ENCODE measurements around the gene CD22. TPM values are rescaled to one million over a fixed set of nuclear protein-coding genes. Genes with fewer than 3 reads are reported as not detected.

Gene CD22
- total and polyA plus RNA-seq, 10 of the 15 experiments (the other 5 are each of a cell fraction or from before 2014, with no cell fraction given) = 23.0 to 344 (median 181) TPM

DNA sequence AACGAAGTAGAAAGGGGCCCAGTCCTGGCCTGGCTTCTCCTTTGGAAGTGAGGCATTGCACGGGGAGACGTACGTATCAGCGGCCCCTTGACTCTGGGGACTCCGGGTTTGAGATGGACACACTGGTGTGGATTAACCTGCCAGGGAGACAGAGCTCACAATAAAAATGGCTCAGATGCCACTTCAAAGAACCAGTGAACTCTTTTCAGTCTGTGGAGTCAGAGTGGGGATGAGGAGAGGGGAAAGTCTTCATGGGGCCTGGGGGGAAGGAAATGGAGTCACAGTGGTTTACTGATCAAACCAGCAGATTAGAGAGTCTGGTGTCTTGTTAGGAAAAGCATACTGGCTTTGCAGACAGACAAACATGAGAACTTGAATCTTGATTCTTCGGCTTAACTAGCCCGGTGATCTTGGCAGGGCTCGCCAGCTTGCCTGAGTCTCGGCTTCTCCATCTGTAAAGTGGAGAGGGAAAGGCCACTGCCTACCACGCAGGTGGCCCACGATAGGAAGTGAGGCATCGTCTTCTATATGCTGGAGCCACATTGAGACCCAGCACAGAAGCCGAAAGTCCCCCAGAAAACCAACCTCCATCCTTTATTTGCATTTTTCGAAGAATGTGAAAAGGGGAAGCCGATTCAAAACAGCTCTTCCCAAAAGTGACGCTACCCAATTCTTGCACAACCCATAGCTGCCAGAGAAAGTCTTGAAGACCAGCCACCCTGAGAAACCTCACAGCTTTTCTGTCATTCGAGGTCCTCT, 18.4 kb downstream of the CD22 start, which contains the start of gene FFAR1 (continued):
- TF ChIP-seq, protein P1, sequence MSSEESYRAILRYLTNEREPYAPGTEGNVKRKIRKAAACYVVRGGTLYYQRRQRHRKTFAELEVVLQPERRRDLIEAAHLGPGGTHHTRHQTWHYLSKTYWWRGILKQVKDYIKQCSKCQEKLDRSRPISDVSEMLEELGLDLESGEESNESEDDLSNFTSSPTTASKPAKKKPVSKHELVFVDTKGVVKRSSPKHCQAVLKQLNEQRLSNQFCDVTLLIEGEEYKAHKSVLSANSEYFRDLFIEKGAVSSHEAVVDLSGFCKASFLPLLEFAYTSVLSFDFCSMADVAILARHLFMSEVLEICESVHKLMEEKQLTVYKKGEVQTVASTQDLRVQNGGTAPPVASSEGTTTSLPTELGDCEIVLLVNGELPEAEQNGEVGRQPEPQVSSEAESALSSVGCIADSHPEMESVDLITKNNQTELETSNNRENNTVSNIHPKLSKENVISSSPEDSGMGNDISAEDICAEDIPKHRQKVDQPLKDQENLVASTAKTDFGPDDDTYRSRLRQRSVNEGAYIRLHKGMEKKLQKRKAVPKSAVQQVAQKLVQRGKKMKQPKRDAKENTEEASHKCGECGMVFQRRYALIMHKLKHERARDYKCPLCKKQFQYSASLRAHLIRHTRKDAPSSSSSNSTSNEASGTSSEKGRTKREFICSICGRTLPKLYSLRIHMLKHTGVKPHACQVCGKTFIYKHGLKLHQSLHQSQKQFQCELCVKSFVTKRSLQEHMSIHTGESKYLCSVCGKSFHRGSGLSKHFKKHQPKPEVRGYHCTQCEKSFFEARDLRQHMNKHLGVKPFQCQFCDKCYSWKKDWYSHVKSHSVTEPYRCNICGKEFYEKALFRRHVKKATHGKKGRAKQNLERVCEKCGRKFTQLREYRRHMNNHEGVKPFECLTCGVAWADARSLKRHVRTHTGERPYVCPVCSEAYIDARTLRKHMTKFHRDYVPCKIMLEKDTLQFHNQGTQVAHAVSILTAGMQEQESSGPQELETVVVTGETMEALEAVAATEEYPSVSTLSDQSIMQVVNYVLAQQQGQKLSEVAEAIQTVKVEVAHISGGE (CRISPR knock-in tag; IDR thresholded peaks at IDR 0.05) = peak; percentile 44; the same call in 1 of the 2 replicates
- TF ChIP-seq, protein P2, sequence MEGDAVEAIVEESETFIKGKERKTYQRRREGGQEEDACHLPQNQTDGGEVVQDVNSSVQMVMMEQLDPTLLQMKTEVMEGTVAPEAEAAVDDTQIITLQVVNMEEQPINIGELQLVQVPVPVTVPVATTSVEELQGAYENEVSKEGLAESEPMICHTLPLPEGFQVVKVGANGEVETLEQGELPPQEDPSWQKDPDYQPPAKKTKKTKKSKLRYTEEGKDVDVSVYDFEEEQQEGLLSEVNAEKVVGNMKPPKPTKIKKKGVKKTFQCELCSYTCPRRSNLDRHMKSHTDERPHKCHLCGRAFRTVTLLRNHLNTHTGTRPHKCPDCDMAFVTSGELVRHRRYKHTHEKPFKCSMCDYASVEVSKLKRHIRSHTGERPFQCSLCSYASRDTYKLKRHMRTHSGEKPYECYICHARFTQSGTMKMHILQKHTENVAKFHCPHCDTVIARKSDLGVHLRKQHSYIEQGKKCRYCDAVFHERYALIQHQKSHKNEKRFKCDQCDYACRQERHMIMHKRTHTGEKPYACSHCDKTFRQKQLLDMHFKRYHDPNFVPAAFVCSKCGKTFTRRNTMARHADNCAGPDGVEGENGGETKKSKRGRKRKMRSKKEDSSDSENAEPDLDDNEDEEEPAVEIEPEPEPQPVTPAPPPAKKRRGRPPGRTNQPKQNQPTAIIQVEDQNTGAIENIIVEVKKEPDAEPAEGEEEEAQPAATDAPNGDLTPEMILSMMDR (IDR thresholded peaks at IDR 0.05 in 2 of 3, conservative IDR thresholded peaks at IDR 0.05 in 1 of 3; ENCODE audit: control insufficient read depth in 2 of 3, extremely low read depth in 1 of 3, insufficient read depth in 1 of 3, low read depth in 3 of 3, low read length in 3 of 3) = no peak
- TF ChIP-seq STAT3 (IDR thresholded peaks at IDR 0.05; ENCODE audit: low read depth, low read length) (peak; percentile 92), POLR2AphosphoS2 (IDR thresholded peaks at IDR 0.05; ENCODE audit: low read depth, low read length) (no peak), SREBF2 (IDR thresholded peaks at IDR 0.05; ENCODE audit: low read length) (no peak), LARP7 (IDR thresholded peaks at IDR 0.05) (no peak), POLR2A (IDR thresholded peaks at IDR 0.05; ENCODE audit: low read depth, low read length) (peak; percentile 72)
- TF ChIP-seq, protein P3, sequence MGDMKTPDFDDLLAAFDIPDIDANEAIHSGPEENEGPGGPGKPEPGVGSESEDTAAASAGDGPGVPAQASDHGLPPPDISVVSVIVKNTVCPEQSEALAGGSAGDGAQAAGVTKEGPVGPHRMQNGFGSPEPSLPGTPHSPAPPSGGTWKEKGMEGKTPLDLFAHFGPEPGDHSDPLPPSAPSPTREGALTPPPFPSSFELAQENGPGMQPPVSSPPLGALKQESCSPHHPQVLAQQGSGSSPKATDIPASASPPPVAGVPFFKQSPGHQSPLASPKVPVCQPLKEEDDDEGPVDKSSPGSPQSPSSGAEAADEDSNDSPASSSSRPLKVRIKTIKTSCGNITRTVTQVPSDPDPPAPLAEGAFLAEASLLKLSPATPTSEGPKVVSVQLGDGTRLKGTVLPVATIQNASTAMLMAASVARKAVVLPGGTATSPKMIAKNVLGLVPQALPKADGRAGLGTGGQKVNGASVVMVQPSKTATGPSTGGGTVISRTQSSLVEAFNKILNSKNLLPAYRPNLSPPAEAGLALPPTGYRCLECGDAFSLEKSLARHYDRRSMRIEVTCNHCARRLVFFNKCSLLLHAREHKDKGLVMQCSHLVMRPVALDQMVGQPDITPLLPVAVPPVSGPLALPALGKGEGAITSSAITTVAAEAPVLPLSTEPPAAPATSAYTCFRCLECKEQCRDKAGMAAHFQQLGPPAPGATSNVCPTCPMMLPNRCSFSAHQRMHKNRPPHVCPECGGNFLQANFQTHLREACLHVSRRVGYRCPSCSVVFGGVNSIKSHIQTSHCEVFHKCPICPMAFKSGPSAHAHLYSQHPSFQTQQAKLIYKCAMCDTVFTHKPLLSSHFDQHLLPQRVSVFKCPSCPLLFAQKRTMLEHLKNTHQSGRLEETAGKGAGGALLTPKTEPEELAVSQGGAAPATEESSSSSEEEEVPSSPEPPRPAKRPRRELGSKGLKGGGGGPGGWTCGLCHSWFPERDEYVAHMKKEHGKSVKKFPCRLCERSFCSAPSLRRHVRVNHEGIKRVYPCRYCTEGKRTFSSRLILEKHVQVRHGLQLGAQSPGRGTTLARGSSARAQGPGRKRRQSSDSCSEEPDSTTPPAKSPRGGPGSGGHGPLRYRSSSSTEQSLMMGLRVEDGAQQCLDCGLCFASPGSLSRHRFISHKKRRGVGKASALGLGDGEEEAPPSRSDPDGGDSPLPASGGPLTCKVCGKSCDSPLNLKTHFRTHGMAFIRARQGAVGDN (IDR thresholded peaks at IDR 0.05) = peak; percentile 98
- TF ChIP-seq, protein P4, sequence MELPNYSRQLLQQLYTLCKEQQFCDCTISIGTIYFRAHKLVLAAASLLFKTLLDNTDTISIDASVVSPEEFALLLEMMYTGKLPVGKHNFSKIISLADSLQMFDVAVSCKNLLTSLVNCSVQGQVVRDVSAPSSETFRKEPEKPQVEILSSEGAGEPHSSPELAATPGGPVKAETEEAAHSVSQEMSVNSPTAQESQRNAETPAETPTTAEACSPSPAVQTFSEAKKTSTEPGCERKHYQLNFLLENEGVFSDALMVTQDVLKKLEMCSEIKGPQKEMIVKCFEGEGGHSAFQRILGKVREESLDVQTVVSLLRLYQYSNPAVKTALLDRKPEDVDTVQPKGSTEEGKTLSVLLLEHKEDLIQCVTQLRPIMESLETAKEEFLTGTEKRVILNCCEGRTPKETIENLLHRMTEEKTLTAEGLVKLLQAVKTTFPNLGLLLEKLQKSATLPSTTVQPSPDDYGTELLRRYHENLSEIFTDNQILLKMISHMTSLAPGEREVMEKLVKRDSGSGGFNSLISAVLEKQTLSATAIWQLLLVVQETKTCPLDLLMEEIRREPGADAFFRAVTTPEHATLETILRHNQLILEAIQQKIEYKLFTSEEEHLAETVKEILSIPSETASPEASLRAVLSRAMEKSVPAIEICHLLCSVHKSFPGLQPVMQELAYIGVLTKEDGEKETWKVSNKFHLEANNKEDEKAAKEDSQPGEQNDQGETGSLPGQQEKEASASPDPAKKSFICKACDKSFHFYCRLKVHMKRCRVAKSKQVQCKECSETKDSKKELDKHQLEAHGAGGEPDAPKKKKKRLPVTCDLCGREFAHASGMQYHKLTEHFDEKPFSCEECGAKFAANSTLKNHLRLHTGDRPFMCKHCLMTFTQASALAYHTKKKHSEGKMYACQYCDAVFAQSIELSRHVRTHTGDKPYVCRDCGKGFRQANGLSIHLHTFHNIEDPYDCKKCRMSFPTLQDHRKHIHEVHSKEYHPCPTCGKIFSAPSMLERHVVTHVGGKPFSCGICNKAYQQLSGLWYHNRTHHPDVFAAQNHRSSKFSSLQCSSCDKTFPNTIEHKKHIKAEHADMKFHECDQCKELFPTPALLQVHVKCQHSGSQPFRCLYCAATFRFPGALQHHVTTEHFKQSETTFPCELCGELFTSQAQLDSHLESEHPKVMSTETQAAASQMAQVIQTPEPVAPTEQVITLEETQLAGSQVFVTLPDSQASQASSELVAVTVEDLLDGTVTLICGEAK (IDR thresholded peaks at IDR 0.05; ENCODE audit: borderline replicate concordance) = no peak
- TF ChIP-seq, protein P5, sequence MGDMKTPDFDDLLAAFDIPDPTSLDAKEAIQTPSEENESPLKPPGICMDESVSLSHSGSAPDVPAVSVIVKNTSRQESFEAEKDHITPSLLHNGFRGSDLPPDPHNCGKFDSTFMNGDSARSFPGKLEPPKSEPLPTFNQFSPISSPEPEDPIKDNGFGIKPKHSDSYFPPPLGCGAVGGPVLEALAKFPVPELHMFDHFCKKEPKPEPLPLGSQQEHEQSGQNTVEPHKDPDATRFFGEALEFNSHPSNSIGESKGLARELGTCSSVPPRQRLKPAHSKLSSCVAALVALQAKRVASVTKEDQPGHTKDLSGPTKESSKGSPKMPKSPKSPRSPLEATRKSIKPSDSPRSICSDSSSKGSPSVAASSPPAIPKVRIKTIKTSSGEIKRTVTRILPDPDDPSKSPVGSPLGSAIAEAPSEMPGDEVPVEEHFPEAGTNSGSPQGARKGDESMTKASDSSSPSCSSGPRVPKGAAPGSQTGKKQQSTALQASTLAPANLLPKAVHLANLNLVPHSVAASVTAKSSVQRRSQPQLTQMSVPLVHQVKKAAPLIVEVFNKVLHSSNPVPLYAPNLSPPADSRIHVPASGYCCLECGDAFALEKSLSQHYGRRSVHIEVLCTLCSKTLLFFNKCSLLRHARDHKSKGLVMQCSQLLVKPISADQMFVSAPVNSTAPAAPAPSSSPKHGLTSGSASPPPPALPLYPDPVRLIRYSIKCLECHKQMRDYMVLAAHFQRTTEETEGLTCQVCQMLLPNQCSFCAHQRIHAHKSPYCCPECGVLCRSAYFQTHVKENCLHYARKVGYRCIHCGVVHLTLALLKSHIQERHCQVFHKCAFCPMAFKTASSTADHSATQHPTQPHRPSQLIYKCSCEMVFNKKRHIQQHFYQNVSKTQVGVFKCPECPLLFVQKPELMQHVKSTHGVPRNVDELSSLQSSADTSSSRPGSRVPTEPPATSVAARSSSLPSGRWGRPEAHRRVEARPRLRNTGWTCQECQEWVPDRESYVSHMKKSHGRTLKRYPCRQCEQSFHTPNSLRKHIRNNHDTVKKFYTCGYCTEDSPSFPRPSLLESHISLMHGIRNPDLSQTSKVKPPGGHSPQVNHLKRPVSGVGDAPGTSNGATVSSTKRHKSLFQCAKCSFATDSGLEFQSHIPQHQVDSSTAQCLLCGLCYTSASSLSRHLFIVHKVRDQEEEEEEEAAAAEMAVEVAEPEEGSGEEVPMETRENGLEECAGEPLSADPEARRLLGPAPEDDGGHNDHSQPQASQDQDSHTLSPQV (IDR thresholded peaks at IDR 0.05) = peak; percentile 99
